GM21515 (cell line): ENCODE measurements around the gene ALS2.
"Not testable (repeated sequence)": the region's sequence is repeated elsewhere in the genome, so short reads cannot be mapped to it uniquely, and the experiment has no call there.

Experiments used
- ATAC-seq: cut with Tn5 transposase; IDR thresholded peaks from one replicate; pipeline ENCODE4 v1.9.1; 2021; ENCODE audit not compliant: unreplicated experiment

ALS2 gene

DNA sequence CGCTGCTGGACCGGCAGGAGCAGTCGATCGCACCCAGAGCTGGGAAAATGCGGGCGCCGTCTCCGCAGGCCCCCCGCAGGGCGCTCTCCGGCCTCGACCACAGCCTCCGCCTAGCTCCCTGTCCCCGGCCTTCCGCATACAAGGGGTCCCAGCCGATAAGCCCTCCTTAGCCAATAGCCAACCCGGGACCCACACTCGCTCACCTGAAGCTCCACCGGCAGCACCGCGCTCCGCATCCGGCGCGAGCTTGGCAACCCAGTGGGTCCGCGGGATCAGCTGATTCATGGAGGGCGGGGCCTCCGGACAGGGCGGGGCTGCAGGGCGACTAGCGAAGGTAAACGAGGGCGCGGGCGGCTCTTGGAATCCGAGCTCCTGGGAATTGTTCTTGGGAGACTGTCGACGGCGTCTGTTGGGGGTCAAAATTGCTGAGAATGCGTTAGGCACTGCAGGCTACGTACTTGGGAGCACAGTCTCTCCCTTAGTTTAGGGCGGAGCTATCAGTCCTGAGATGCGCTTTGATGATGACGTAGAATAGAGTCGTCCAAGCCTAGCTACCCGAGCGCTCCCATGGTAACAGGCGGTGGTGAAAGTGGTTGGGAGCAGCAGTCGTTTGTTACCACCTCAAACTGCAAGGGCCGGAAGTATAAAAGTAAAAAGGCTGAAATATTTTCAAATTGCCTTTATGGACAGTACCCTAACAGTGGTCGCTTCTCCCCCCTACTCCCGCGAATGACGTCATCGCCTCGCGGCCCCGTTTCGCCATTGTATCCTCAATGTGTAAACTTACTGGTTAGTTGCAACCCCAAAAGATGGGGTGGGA is at the start of gene ALS2:
ALS2 (minus strand) TSS at position 260 of the 820 bp plus-strand sequence. CDS start 12,048 bp downstream, outside the sequence.
- peak; percentile 98 for ATAC-seq

- ATAC-seq, result no peak
Measured at GRCh38 chr2:201828220-201828619, 47.5 kb upstream of the ALS2 start.

DNA sequence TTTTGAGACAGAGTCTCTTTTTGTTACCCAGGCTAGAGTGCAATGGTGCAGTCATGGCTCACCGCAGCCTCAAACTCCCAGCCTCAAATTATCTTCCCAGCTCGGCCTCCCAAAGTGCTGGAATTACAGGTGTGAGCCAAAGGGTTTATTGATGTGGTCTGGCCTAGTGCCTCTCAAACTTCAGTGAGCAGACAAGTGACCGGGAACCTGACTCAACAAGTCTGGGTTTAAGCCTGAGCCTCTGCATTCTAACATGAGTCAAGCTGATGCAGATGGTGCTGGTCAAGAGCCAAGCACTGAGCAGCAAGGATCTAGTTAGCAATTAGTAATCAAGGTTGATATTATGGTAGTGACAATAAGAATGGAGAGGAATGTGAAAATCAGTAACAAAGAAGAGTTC is 46.9 kb upstream of the ALS2 start:
- ATAC-seq, result no peak

DNA sequence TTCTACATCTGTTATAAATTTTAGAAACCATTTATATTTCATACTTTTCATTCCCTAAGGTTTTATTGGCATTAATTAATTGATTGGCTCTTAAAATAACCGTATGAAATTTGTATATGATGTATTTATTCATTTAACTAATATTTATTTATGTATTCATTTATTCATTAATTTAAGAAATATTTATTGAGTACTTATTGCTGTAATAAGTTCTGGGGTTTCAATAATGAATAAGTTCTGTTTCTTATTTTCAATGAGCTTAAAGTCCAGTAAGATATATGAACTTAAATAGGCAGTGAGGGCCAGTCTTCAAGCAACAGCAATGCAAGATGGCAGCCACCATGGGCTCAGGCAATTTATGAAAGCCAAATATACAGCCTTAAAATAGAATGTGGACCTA is 43.5 kb upstream of the ALS2 start:
- ATAC-seq, result no peak

- ATAC-seq, result no peak
Measured at GRCh38 chr2:201821080-201821479, 40.3 kb upstream of the ALS2 start.

GRCh38 chr2:201820383-201821007 is 39.8 kb upstream of the ALS2 start:
- ATAC-seq, result no peak

DNA sequence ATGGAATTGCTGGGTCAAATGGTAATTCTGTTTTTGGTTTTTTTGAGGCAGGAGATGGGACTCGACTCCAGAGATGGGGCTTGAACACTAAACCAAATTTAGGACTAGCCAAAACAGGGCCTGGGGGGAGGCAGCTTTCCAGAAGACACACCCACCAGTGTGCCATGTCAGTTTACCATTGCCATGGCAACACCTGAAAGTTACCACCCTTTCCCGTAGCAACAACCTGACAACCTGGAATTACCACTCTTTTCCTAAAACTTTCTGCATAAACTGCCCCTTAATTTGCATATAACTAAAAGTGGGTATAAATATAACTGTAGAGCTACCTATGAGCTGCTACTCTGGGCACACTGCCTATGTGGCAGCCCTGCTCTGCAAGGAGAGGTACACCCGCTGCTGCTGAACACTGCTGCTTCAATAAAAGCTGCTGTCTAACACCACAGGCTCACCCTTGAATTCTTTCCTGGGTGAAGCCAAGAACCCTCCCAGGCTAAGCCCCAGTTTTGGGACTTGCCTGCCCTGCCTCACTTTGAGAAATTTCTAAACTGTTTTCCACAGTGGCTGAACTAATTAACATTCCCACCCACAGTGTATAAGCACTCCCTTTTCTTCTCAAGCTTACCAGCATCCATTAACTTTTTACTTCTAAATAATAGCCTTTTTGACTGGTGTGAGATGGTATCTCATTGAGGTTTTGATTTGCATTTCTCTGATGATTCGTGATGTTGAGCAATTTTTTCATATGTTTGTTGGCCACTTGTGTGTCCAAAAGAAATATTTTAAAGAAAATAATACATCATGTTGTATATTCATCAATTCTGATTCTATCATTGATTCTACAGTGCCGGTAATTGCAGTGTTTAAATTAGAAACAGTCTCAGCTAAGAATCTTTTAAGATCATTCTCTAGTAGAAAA is 36.2 kb upstream of the ALS2 start:
- ATAC-seq, result no peak

- ATAC-seq, result no peak
Measured at GRCh38 chr2:201813996-201814760, 33.4 kb upstream of the ALS2 start.

DNA sequence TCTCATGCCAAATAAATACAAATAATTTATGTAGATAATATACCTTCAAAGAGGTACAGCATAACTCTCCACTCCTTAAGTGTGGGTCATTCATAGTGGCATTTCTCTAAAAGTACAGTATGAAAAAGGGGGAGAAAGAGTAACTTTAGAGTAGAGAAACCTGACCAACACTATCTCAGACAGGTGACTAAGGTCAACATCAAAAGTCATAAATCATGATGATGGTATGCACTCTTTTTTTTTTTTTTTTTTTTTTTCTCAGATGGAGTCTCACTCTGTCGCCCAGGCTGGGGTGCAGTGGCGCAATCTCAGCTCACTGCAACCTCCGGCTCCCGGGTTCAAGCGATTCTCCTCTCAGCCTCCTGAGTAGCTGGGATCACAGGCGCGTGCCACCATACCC is 29.9 kb upstream of the ALS2 start:
- not testable (repeated sequence) for ATAC-seq

DNA sequence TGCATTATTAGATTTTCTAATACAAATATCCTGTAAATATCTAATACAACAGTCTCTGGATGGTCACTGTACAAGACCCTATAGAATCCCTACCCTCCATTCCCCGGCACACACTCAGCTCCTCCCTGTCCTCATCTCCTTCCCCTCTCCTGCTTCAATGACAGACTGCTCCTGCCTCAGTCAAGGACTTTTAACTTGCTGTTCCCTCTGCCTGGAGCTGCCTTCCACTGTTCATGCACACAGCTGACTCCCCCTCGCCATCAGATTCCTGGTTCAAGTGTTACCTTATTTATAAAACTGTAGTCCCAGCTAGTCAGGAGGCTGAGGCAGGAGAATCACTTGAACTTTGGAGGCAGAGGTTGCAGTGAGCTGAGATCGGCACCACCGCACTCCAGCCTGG is 28.9 kb upstream of the ALS2 start:
- no peak for ATAC-seq

DNA sequence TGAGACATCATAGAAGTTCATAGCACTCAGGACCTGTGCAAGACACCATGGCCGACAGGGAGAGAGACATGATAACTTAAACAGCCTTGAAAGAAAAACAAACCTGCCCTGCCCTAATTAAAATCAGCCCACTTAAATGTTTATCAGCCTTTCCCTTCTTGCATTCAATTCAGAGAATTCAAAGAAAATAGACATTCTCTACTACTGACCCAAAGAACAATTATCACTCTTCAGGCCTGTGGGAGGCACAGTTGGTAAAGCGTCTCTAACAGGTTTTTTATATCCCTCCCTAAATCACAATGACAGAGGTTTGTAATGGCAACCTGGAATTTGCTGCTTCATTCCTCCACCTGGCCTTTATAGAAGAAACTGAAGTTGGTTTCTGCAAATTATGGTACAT is 27.3 kb upstream of the ALS2 start:
- ATAC-seq, result no peak

DNA sequence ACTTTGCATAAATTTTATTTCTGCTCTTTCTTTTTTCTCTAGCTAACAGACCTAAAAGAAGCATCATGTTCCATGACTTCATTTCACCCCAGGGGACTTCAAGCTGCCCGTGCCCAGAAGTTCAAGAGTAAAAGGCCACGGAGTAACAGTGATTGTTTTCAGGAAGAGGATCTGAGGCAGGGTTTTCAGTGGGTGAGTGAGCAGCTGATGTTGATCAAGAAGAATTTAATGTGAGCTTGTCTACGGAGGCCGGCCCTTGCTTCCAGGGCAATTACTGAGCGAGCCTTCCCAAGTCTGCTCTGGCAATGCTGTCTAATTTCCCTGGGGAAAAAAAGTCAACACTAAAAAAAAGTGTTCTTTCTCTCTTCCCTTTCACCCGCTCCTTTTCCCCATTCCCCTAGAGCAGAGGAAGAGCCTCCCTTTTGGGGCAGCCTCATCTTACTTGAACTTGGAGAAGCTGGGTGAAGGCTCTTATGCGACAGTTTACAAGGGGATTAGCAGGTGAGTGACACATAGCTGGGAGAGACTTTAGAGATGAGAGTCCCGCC is 26.8 kb upstream of the ALS2 start:
- ATAC-seq, result no peak

DNA sequence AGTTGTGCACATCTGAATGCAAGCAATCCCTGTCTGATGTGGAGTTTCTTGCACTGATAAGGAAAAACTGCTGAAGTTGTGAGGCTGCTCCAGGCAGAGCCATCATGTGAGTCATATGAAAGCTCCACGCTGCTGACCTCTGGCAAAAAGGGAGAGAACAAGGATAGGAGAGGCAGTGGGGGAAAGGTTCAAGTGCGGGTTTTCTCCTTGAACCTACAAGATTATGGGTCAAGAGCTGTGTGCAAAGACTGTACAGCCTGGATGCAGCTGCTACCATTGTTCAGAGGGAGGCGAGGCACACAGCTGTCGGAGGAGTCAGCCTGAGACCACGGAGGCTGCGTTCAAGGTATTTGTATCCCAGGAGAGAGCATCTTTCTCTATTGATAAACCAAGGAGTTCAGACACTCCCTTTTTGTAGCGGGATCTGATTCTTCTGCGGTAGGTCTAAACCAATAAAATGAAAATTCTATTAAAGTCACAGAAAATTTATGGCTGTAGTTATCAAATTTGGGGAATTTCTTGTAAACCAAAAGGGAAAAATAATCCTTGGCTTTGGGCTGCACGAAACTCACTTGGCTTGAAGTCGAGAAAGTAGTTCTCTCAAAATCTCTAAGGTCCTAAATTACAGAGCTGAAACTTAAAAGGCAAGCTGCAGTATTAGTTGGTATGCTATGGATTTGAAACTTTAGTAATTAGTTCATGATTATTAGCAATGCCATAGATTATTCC is 25.9 kb upstream of the ALS2 start, which contains the start of gene CDK15:
CDK15 (plus strand) TSS at position 96 of the 729 bp plus-strand sequence; CDS start at position 224, 128 bp downstream.
- ATAC-seq, result no peak

DNA sequence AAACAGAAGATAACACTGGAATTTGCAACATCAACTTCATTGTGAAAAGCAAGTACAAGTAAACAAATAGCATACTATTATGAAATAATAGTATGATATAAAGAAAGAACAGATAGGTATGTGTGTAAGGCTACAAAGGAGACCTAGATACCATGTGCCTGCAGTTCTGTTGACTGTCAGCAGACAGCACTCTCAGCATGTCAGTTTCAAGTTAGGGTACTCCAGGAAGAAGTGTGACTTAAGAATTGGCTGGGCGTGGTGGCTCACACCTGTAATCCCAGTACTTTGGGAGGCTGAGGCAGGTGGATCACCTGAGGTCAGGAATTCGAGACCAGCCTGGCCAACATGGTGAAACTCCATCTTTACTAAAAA is 18.2 kb upstream of the ALS2 start:
- ATAC-seq, result not testable (repeated sequence)

DNA sequence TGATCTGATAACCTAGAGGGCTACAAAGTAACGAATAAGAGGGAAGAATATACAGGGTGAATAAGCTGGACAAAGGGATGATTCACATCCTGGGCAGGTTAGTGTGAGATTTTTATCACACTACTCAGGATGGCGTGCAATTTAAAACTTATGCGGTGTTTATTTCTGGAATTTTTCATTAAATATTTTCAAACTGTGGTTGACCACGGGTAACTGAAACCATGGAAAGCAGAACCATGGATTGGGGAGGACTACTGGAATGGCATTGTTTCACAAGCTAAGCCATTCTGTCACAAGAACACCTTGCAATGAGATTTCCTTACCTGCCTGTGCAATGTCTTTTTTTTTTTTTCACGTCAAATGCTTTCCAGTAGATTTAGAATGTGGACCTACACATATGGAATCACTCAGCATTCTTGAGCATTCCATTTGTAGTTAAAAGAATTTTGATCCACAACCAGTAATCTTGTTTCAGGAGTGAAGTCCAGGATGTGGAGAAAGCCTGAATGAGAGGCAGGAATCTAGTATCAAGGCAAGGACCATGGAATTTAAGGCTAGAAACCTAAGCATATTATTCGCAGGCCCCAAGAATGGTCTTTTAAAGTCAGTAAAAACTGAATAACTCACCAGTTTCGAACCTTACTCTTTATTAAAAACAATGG is 17.6 kb upstream of the ALS2 start:
- ATAC-seq, result no peak

DNA sequence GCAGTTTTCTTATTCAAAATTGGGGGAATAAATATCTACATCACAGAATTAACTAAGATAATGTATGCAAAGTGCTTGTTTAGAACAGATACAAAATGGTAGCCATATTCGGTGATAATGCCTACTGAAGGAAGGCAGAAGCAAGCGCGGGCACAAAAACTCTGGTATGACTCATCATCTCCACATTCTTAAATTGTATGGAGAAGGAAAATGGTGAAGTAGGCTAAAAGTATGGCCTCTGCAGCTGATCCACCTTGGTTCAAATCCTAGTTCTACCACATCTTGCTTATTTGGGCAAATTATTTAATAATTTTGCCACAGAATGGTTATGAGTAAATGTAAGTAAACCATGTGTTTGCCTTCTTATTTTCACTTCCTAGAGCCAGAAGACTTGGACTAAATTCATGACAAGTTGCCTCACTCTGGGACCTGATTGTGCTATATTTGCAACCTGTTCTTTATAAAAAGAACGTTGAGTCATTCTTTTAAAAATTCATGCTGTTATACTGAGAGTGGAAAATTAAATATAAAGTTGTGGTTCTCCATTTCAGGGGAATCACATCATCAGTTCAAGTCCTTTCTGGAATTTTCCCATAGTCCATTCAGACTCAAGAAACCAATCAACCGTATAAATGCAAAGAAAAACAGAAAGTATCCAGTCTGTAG is 16.6 kb upstream of the ALS2 start:
- ATAC-seq, result no peak

- no peak for ATAC-seq
Measured at GRCh38 chr2:201796478-201796865, 15.7 kb upstream of the ALS2 start.

GRCh38 chr2:201795607-201796477 is 15.1 kb upstream of the ALS2 start:
- no peak for ATAC-seq
